Vagina (tissue), 2 donors: ENCODE data around the gene NCOR1. TPM values are rescaled to one million over a fixed set of nuclear protein-coding genes. Genes with fewer than 3 reads are reported as not detected.
"Not testable (repeated sequence)": the region's sequence is repeated elsewhere in the genome, so short reads cannot be mapped to it uniquely, and the experiment has no call there.

Experiments used
- DNase-seq, 2 donors: peaks; one replicate each; pipeline ENCODE4 v3.0.0-alpha.2; 2017; ENCODE audit errors: extremely low spot score in 2 of 2
- H3K27ac ChIP-seq: fragments of 200-600 bp; sonication (generic); one replicate; pipeline ENCODE4 v1.5.1; 2019
- H3K27me3 ChIP-seq: fragments of 200-600 bp; sonication (generic); one replicate; pipeline ENCODE4 v1.5.1; 2019
- H3K36me3 ChIP-seq, 2 donors: fragments of 200-600 bp; sonication (generic); one replicate each; pipeline ENCODE4 v1.5.1; 2017 to 2019
- H3K4me1 ChIP-seq: fragments of 200-600 bp; sonication (generic); one replicate; pipeline ENCODE4 v1.5.1; 2019
- H3K4me3 ChIP-seq, 2 donors: fragments of 200-600 bp; sonication (generic); 1 replicate in 1 of 2; 2 replicates in 1 of 2; pipeline ENCODE4 v1.5.1; 2016 to 2019
- H3K9me3 ChIP-seq: fragments of 200-600 bp; sonication (generic); one replicate; pipeline ENCODE4 v1.5.1; 2019
- CTCF ChIP-seq, 3 experiments: fragments of 450-650 bp in 2 of 3; fragments of 200-600 bp in 1 of 3; sonication (generic) in 1 of 3; IDR thresholded peaks; one replicate each; pipeline ENCODE4 v1.5.1; 2017 to 2019; ENCODE audit warnings: antibody characterized with exemption in 3 of 3, mild to moderate bottlenecking in 2 of 3, moderate library complexity in 2 of 3
- POLR2A ChIP-seq, 2 donors: fragments of 450-650 bp; IDR thresholded peaks; one replicate each; pipeline ENCODE4 v1.6.1; 2017; ENCODE audit warnings: antibody characterized with exemption in 2 of 2, mild to moderate bottlenecking in 2 of 2, moderate library complexity in 2 of 2
- POLR2AphosphoS5 ChIP-seq, 2 donors: sonication (generic); formaldehyde crosslinking; IDR thresholded peaks; one replicate each; pipeline ENCODE4 v1.9.0; 2017; ENCODE audit warnings: antibody characterized with exemption in 2 of 2, mild to moderate bottlenecking in 2 of 2, low read depth in 1 of 2; ENCODE audit not compliant: insufficient read depth in 1 of 2
- intact Hi-C: fragments of 100-400 bp; cut with DNase I; formaldehyde crosslinking; loops from one replicate; pipeline ENCODE4 v1.15.1; 2023
- total RNA-seq: library from RNA; depleted of rRNA; stranded (reverse); fragments of >200 nt; gene quantifications from one replicate; pipeline ENCODE4 v1.2.3, GENCODE V29; 2016

Gene NCOR1
- total RNA-seq, 1 donor from 2014 or later = 175 TPM

GRCh38 chr17:16123531-16123930 lies 91.8 kb downstream of the NCOR1 start:
- intact Hi-C loops = no loop called here
- Histone ChIP-seq H3K9me3 (no peaks in the 10 kb centered on the region), H3K4me3 (no peak overlapping the region), H3K27ac (no peak overlapping the region), H3K36me3 (peaks cover 7 to 39% of the 10 kb centered on the region in 2 donors), H3K27me3 (no peaks in the 10 kb centered on the region), H3K4me1 (no peaks in the 10 kb centered on the region)
- TF ChIP-seq POLR2A (IDR thresholded peaks at IDR 0.05) (no peak), POLR2AphosphoS5 (IDR thresholded peaks at IDR 0.05; ENCODE audit: insufficient read depth in 1 of 2, low read depth in 1 of 2) (no peak), CTCF (IDR thresholded peaks at IDR 0.05) (no peak)
- no peak for DNase-seq

GRCh38 chr17:16122697-16123434 lies 92.5 kb downstream of the NCOR1 start:
- Histone ChIP-seq H3K36me3 (peaks cover 7 to 46% of the 10 kb centered on the region in 2 donors), H3K4me1 (no peaks in the 10 kb centered on the region), H3K9me3 (no peaks in the 10 kb centered on the region), H3K4me3 (no peak overlapping the region), H3K27ac (no peak overlapping the region), H3K27me3 (no peaks in the 10 kb centered on the region)
- intact Hi-C loops = no loop called here
- TF ChIP-seq POLR2A (IDR thresholded peaks at IDR 0.05) = no peak
- TF ChIP-seq POLR2AphosphoS5 (IDR thresholded peaks at IDR 0.05; ENCODE audit: insufficient read depth in 1 of 2, low read depth in 1 of 2) = no peak
- DNase-seq = no peak

- intact Hi-C loops = no loop called here
- peaks cover 7 to 55% of the 10 kb centered on the region in 2 donors for H3K36me3 ChIP-seq
- no peak overlapping the region for H3K4me3 ChIP-seq
- TF ChIP-seq POLR2A (IDR thresholded peaks at IDR 0.05) = no peak
- no peak for TF ChIP-seq CTCF (IDR thresholded peaks at IDR 0.05)
- TF ChIP-seq POLR2AphosphoS5 (IDR thresholded peaks at IDR 0.05; ENCODE audit: insufficient read depth in 1 of 2, low read depth in 1 of 2) = no peak
- H3K27ac ChIP-seq = peak overlapping the region; percentile 21
- no peaks in the 10 kb centered on the region for H3K4me1 ChIP-seq
- H3K9me3 ChIP-seq = no peaks in the 10 kb centered on the region
- H3K27me3 ChIP-seq = no peaks in the 10 kb centered on the region
- no peak for DNase-seq
Observed at GRCh38 chr17:16121915-16122314, 93.4 kb downstream of the NCOR1 start.

GRCh38 chr17:16120937-16121336 lies 94.4 kb downstream of the NCOR1 start:
- Histone ChIP-seq H3K4me3 (no peak overlapping the region), H3K9me3 (no peaks in the 10 kb centered on the region), H3K27ac (no peak overlapping the region), H3K27me3 (no peaks in the 10 kb centered on the region), H3K36me3 (peaks cover 7 to 65% of the 10 kb centered on the region in 2 donors), H3K4me1 (no peaks in the 10 kb centered on the region)
- DNase-seq = no peak
- TF ChIP-seq CTCF (IDR thresholded peaks at IDR 0.05) (no peak), POLR2A (IDR thresholded peaks at IDR 0.05) (no peak), POLR2AphosphoS5 (IDR thresholded peaks at IDR 0.05; ENCODE audit: insufficient read depth in 1 of 2, low read depth in 1 of 2) (no peak)
- intact Hi-C loops = no loop called here

GRCh38 chr17:16117149-16117548 lies 98.2 kb downstream of the NCOR1 start:
- H3K4me1 ChIP-seq = no peaks in the 10 kb centered on the region

GRCh38 chr17:16115077-16115698 lies 100.1 kb downstream of the NCOR1 start:
- H3K4me1 ChIP-seq, H3K4me3 ChIP-seq, H3K27ac ChIP-seq, DNase-seq, H3K27me3 ChIP-seq, intact Hi-C loops, H3K9me3 ChIP-seq: not testable (repeated sequence)
- H3K36me3 ChIP-seq = peaks cover under 1 to 59% of the 10 kb centered on the region in 2 donors

More at GRCh38 chr17:16117149-16117548, 98.2 kb downstream of the NCOR1 start:
- Histone ChIP-seq H3K27me3 (no peaks in the 10 kb centered on the region), H3K4me3 (no peak overlapping the region), H3K9me3 (peaks cover 6% of the 10 kb centered on the region), H3K36me3 (peaks cover 7 to 75% of the 10 kb centered on the region in 2 donors), H3K27ac (no peak overlapping the region)
- intact Hi-C loops = no loop called here
- TF ChIP-seq CTCF (IDR thresholded peaks at IDR 0.05) = no peak
- no peak for TF ChIP-seq POLR2A (IDR thresholded peaks at IDR 0.05)
- no peak for TF ChIP-seq POLR2AphosphoS5 (IDR thresholded peaks at IDR 0.05; ENCODE audit: insufficient read depth in 1 of 2, low read depth in 1 of 2)
- DNase-seq = no peak
